Endothelial cell of umbilical vein (primary cell): Measurements from ENCODE around the gene PTPRD. TPM values are rescaled to one million over a fixed set of nuclear protein-coding genes. Genes with fewer than 3 reads are reported as not detected.

Experiments
- BruUV-seq: library from RNA; stranded (reverse); fragments of 400-500 nt; replicated peaks from 2 replicates; lab custom pipeline; 2021; lab: Mats Ljungman, UMichigan
- CTCF ChIA-PET: fragments of 300-600, 350-600 bp; sonication (Branson Sonifier 250); formaldehyde crosslinking; loops from one replicate; lab custom pipeline; 2021; ENCODE audit warnings: antibody characterized with exemption, inconsistent platforms; lab: Charles Lee
- POLR2A ChIA-PET: fragments of 300-600, 350-600 bp; sonication (Branson Sonifier 250); formaldehyde crosslinking; loops from one replicate; lab custom pipeline; 2021; ENCODE audit warnings: antibody characterized with exemption, inconsistent platforms; lab: Charles Lee
- DNase-seq: peaks from one replicate; pipeline ENCODE4 v3.0.0-alpha.2; 2011; ENCODE audit warnings: low read depth, low spot score
- FAIRE-seq: peaks from 2 replicates; lab custom pipeline; 2011; peaks lifted over from hg19 to GRCh38; lab: Jason Lieb, UNC
- H2AFZ ChIP-seq: 2 replicates; pipeline ENCODE4 v1.6.0; 2012; ENCODE audit warnings: low read depth, low read length, control low read depth, inconsistent platforms
- H3K27ac ChIP-seq: 2 replicates; pipeline ENCODE4 v1.5.1; 2011; ENCODE audit warnings: low read depth, mild to moderate bottlenecking, control low read depth, low read length, moderate library complexity; ENCODE audit not compliant: insufficient read depth
- H3K27me3 ChIP-seq, 2 experiments: 2 replicates each; pipeline versions ENCODE4 v1.6.0 to v1.6.1; 2011; ENCODE audit warnings: low read length in 2 of 2, mixed read lengths in 1 of 2; ENCODE audit not compliant: control insufficient read depth in 2 of 2, insufficient read depth in 2 of 2
- H3K36me3 ChIP-seq, 2 experiments: 2 replicates in 1 of 2; 3 replicates in 1 of 2; pipeline ENCODE4 v1.5.1; 2011; ENCODE audit warnings: low read length in 2 of 2, mild to moderate bottlenecking in 1 of 2, moderate library complexity in 1 of 2; ENCODE audit not compliant: control insufficient read depth in 2 of 2, insufficient read depth in 2 of 2; ENCODE audit errors: extremely low read depth in 1 of 2
- H3K4me1 ChIP-seq: 3 replicates; pipeline ENCODE4 v1.5.1; 2011; ENCODE audit warnings: mild to moderate bottlenecking, low read length; ENCODE audit not compliant: control insufficient read depth, insufficient read depth; ENCODE audit errors: extremely low read depth
- H3K4me2 ChIP-seq: 2 replicates; pipeline ENCODE4 v1.6.1; 2011; ENCODE audit warnings: low read length, control low read depth, mixed read lengths; ENCODE audit not compliant: insufficient read depth
- H3K4me3 ChIP-seq, 3 experiments: fragments of 200-600 bp in 1 of 3; sonication (generic), shearing (Covaris generic) in 1 of 3; replicated peaks in 1 of 3; 2 replicates each; pipeline ENCODE4 v1.5.1; 2011 to 2016; ENCODE audit warnings: control low read depth in 3 of 3, low read length in 3 of 3, mild to moderate bottlenecking in 2 of 3, inconsistent platforms in 1 of 3, low read depth in 1 of 3, moderate library complexity in 1 of 3; ENCODE audit not compliant: insufficient read depth in 1 of 3
- H3K79me2 ChIP-seq: 2 replicates; pipeline ENCODE4 v1.6.0; 2012; ENCODE audit warnings: low read length, inconsistent platforms; ENCODE audit not compliant: control insufficient read depth, insufficient read depth
- H3K9ac ChIP-seq: replicated peaks from 2 replicates; pipeline ENCODE3; 2011; ENCODE audit warnings: low read length, control low read depth; ENCODE audit not compliant: insufficient read depth; ENCODE audit errors: extremely low read depth
- H3K9me1 ChIP-seq: replicated peaks from 3 replicates; pipeline ENCODE4 v1.6.0; 2011; ENCODE audit warnings: mild to moderate bottlenecking, low read length; ENCODE audit not compliant: control insufficient read depth, insufficient read depth; ENCODE audit errors: extremely low read depth
- H3K9me3 ChIP-seq: replicated peaks from 2 replicates; pipeline ENCODE4 v1.5.1; 2012; ENCODE audit warnings: low read length, inconsistent platforms; ENCODE audit not compliant: control insufficient read depth, insufficient read depth
- H4K20me1 ChIP-seq: replicated peaks from 2 replicates; pipeline ENCODE3; 2011; ENCODE audit warnings: mild to moderate bottlenecking, low read length; ENCODE audit not compliant: control insufficient read depth, insufficient read depth; ENCODE audit errors: extremely low read depth
- CTCF ChIP-seq, 2 donors: IDR thresholded peaks; 1 replicate in 1 of 2; 2 replicates in 1 of 2; pipeline ENCODE4 v1.5.1; 2011; ENCODE audit warnings: low read length in 2 of 2, mild to moderate bottlenecking in 2 of 2, moderate library complexity in 2 of 2, control low read depth in 1 of 2, inconsistent platforms in 1 of 2, low read depth in 1 of 2; ENCODE audit not compliant: insufficient read depth in 1 of 2; ENCODE audit errors: extremely low read depth in 1 of 2
- EZH2 ChIP-seq: IDR thresholded peaks from 2 replicates; pipeline ENCODE4 v1.6.1; 2012; ENCODE audit warnings: borderline replicate concordance, low read depth, mild to moderate bottlenecking, moderate library complexity, low read length, inconsistent platforms; ENCODE audit not compliant: severe bottlenecking
- GATA2 ChIP-seq: IDR thresholded peaks from 2 replicates; pipeline ENCODE4 v1.7.0; 2011; ENCODE audit warnings: low read depth, mild to moderate bottlenecking, moderate library complexity, mixed read lengths, low read length; ENCODE audit not compliant: insufficient read length, insufficient read depth
- JUN ChIP-seq: IDR thresholded peaks from 2 replicates; pipeline ENCODE4 v1.6.1; 2011; ENCODE audit warnings: borderline replicate concordance, low read depth; ENCODE audit not compliant: insufficient read length, insufficient read depth
- MYC ChIP-seq: IDR thresholded peaks from one replicate; pipeline ENCODE4 v1.6.1; 2011; ENCODE audit warnings: mild to moderate bottlenecking, low read depth, low read length
- POLR2A ChIP-seq: IDR thresholded peaks from 2 replicates; pipeline ENCODE4 v1.6.1; 2012; ENCODE audit warnings: low read depth, mild to moderate bottlenecking, control low read depth, low read length
- POLR2AphosphoS5 ChIP-seq: IDR thresholded peaks from 2 replicates; pipeline ENCODE4 v1.6.1; 2012; ENCODE audit warnings: low read depth, mild to moderate bottlenecking, control low read depth, low read length, moderate library complexity; ENCODE audit not compliant: insufficient read depth
- dilution Hi-C: fragments of 300-500 bp; cut with MboI; formaldehyde crosslinking; loops from one replicate; pipeline ENCODE4 v1.15.0; 2019; ENCODE audit warnings: low sequenced_read_pairs; ENCODE audit not compliant: extremely low pct_ligation_motif_present
- intact Hi-C: fragments of 100-400 bp; cut with micrococcal nuclease; formaldehyde crosslinking; loops from one replicate; pipeline ENCODE4 v1.10.0; 2022
- polyA plus RNA-seq, 4 experiments: library from polyadenylated mRNA; depleted of rRNA in 3 of 4; stranded (reverse) in 3 of 4; unstranded in 1 of 4; fragments of >200 nt; gene quantifications; 2 replicates each; pipeline versions ENCODE4 v1.2.1 to v1.2.3, GENCODE V29; 2011 to 2012; ENCODE audit warnings: missing spikeins in 1 of 4
- total RNA-seq: library from RNA; stranded (reverse); gene quantifications from 2 replicates; pipeline ENCODE4 v1.2.3, GENCODE V29; 2021

PTPRD gene
- total and polyA plus RNA-seq, 2 donors (not counting 3 experiments of a cell fraction or from before 2014, with no cell fraction given): 5.5 to 5.7 TPM

GRCh38 chr9:9483175-9483574 lies 1129.6 kb downstream of the PTPRD start:
- no peak for DNase-seq
- POLR2A ChIA-PET: no interaction called here
- BruUV-seq: no TSS peak
- Histone ChIP-seq H4K20me1 (no peaks in the 10 kb centered on the region), H3K27me3 (no peaks in the 10 kb centered on the region), H3K4me1 (no peaks in the 10 kb centered on the region), H3K9me1 (no peaks in the 10 kb centered on the region), H3K27ac (no peak overlapping the region), H3K36me3 (no peaks in the 10 kb centered on the region), H2AFZ (no peak overlapping the region), H3K79me2 (no peaks in the 10 kb centered on the region), H3K4me2 (no peak overlapping the region), H3K9ac (no peak overlapping the region), H3K4me3 (no peak overlapping the region), H3K9me3 (no peaks in the 10 kb centered on the region)
- FAIRE-seq: no peak
- no peak for TF ChIP-seq EZH2
- TF ChIP-seq JUN: no peak
- TF ChIP-seq MYC: no peak
- TF ChIP-seq POLR2A: no peak
- no peak for TF ChIP-seq GATA2
- TF ChIP-seq CTCF (IDR thresholded peaks at IDR 0.05; ENCODE audit: extremely low read depth in 1 of 2, insufficient read depth in 1 of 2, low read depth in 1 of 2, low read length in 2 of 2): no peak
- TF ChIP-seq POLR2AphosphoS5: no peak
- intact Hi-C loops (no loop called here), dilution Hi-C loops (no loop called here)
- CTCF ChIA-PET: no interaction called here
